ENCODE data around the gene TDRD12. TPM values are rescaled to one million over a fixed set of nuclear protein-coding genes. Genes with fewer than 3 reads are reported as not detected.
A peak's percentile ranks its signal among the peaks of the same experiment; 100 is the strongest.
"Not testable (repeated sequence)": the region's sequence is repeated elsewhere in the genome, so short reads cannot be mapped to it uniquely, and the experiment has no call there.

Gene TDRD12
- total RNA-seq, 1 experiment from 2014 or later = 0.26 TPM

GRCh38 chr19:32708457-32708856 is 11.1 kb upstream of the TDRD12 start:
- H3K27ac ChIP-seq = no peak overlapping the region

DNA sequence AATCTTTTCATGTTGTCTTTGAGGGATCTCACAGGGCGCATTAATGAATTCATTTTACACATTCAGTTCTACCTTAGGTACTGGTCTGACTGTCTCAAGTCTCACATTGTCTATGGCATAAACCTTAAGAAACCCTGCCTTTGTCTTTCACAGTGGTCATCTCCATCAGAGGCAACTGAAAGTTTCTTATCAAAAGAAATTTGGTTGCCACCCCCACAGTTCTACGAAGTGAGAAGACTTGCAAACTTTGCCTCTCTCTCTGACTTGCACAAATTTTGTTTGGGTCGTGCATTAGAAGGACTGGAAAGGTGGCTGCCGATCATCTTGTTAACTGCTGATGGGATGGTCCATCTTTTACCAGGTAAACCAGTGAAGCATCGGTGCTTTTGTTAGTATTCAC is 10.5 kb upstream of the TDRD12 start:
- H3K4me1 ChIP-seq = no peaks in the 10 kb centered on the region
- H3K27me3 ChIP-seq = no peaks in the 10 kb centered on the region
- H3K27ac ChIP-seq = no peak overlapping the region
- peaks cover 5% of the 10 kb centered on the region for H3K9me3 ChIP-seq (replicated peaks)
- peaks cover 64% of the 10 kb centered on the region for H3K36me3 ChIP-seq
- no peak overlapping the region for H3K4me3 ChIP-seq
- no peak for DNase-seq

More at GRCh38 chr19:32708457-32708856, 11.1 kb upstream of the TDRD12 start:
- Histone ChIP-seq H3K9me3 (replicated peaks) (peaks cover 9% of the 10 kb centered on the region), H3K27me3 (no peaks in the 10 kb centered on the region), H3K4me3 (no peak overlapping the region), H3K36me3 (peaks cover 66% of the 10 kb centered on the region), H3K4me1 (no peaks in the 10 kb centered on the region)
- DNase-seq = no peak

GRCh38 chr19:32711747-32712146 is 7.8 kb upstream of the TDRD12 start:
- no peak overlapping the region for H3K4me3 ChIP-seq
- H3K36me3 ChIP-seq = peaks cover 40% of the 10 kb centered on the region
- no peak overlapping the region for H3K27ac ChIP-seq
- H3K4me1 ChIP-seq = no peaks in the 10 kb centered on the region
- DNase-seq = no peak
- H3K27me3 ChIP-seq = no peaks in the 10 kb centered on the region
- no peaks in the 10 kb centered on the region; the same call in 1 of the 2 replicates for H3K9me3 ChIP-seq (replicated peaks)

GRCh38 chr19:32716203-32716602 is 3.4 kb upstream of the TDRD12 start:
- H3K27me3 ChIP-seq; H3K27ac ChIP-seq; H3K4me1 ChIP-seq; DNase-seq; H3K9me3 ChIP-seq (replicated peaks); H3K4me3 ChIP-seq: not testable (repeated sequence)
- H3K36me3 ChIP-seq = peaks cover 21% of the 10 kb centered on the region

DNA sequence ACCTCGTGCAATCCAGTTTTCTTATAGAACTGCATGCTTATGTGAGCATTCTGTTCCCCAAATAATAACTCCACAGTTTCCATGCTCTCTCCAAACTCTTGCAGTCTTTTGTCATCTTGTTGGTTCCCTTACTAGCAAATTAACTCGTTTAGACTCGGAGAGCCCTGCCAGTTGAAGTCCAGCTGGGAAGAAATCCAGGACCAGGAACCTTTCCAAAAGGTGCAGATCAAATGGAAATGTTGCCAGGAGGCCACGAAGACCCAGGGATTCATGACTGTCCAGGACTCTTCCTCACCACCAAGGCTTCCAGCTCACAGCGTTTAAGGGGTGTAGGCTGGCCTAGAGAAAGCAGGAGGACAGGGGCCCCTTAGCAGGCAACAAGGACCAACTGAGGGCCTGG is 2.1 kb upstream of the TDRD12 start:
- no peak for DNase-seq
- H3K4me1 ChIP-seq = no peaks in the 10 kb centered on the region
- H3K4me3 ChIP-seq = no peak overlapping the region
- H3K27ac ChIP-seq = no peak overlapping the region
- H3K9me3 ChIP-seq (replicated peaks) = 0 out of 2 replicates have a peak, but pooled peaks cover 2% of the 10 kb centered on the region
- no peaks in the 10 kb centered on the region for H3K27me3 ChIP-seq
- peaks cover 12% of the 10 kb centered on the region for H3K36me3 ChIP-seq

- Histone ChIP-seq H3K27me3 (no peaks in the 10 kb centered on the region), H3K9me3 (replicated peaks) (0 out of 2 replicates have a peak, but pooled peaks cover 2% of the 10 kb centered on the region), H3K27ac (no peak overlapping the region), H3K4me1 (no peaks in the 10 kb centered on the region), H3K4me3 (no peak overlapping the region), H3K36me3 (peaks cover 4% of the 10 kb centered on the region)
- DNase-seq = no peak
These were observed 1.3 kb upstream of the TDRD12 start for GRCh38 chr19:32718286-32718685.

GRCh38 chr19:32720216-32720935 is 809 bp downstream of the TDRD12 start:
- Histone ChIP-seq H3K4me3 (no peak overlapping the region), H3K36me3 (no peaks in the 10 kb centered on the region; the same call in 1 of the 2 replicates), H3K27me3 (no peaks in the 10 kb centered on the region), H3K4me1 (no peaks in the 10 kb centered on the region), H3K9me3 (replicated peaks) (0 out of 2 replicates have a peak, but pooled peaks cover 2% of the 10 kb centered on the region), H3K27ac (no peak overlapping the region)
- DNase-seq = no peak

DNA sequence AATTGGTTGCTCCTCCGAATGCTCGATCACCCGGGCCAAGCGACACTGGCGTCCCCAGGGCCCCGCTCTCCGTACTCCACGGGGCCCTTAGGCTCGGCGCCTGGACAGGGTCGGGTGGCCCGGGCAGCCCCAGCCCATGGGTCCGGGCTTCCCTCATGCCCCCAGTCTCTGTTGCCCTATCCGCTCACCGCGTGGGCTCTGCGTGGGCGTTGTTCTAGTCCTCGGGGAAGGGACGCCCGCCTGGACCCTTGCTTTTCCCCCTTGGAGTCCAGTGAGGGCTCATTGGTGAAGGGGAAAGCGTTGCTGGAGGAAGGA is 1.3 kb downstream of the TDRD12 start:
- Histone ChIP-seq H3K4me1 (no peaks in the 10 kb centered on the region), H3K4me3 (no peak overlapping the region), H3K36me3 (no peaks in the 10 kb centered on the region), H3K27ac (no peak overlapping the region), H3K9me3 (replicated peaks) (0 out of 2 replicates have a peak, but pooled peaks cover 5% of the 10 kb centered on the region), H3K27me3 (no peaks in the 10 kb centered on the region)
- no peak for DNase-seq

DNA sequence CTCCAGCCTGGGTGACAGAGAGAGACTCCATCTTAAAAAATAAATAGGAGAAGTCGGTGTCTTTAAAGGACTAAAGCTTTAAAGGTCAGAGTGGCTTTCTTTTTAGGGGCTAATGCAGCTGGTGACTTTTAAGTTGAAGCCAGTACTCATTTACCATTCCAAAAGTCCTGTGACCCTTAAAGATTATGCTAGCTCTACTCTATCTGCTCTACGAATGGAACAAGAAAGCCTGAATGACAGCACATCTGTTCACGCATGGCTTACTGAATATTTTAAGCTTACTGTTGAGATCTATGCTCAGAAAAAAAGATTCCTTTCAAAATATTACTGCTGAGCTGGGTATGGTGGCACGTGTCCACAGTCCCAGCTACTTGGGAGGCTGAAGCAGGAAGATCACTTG is 16.4 kb downstream of the TDRD12 start:
- Histone ChIP-seq H3K9me3 (replicated peaks) (no peaks in the 10 kb centered on the region), H3K4me1 (peaks cover 10% of the 10 kb centered on the region; the same call in 1 of the 2 replicates), H3K27ac (no peak overlapping the region), H3K27me3 (no peaks in the 10 kb centered on the region), H3K36me3 (no peaks in the 10 kb centered on the region), H3K4me3 (no peak overlapping the region)
- no peak for DNase-seq

- no peak for DNase-seq
- H3K27ac ChIP-seq = no peak overlapping the region
- H3K36me3 ChIP-seq = no peaks in the 10 kb centered on the region
- no peaks in the 10 kb centered on the region for H3K9me3 ChIP-seq (replicated peaks)
- H3K4me1 ChIP-seq = peaks cover 9% of the 10 kb centered on the region
- no peak overlapping the region for H3K4me3 ChIP-seq
- no peaks in the 10 kb centered on the region for H3K27me3 ChIP-seq
These were observed 23.5 kb downstream of the TDRD12 start for GRCh38 chr19:32743021-32743420.

DNA sequence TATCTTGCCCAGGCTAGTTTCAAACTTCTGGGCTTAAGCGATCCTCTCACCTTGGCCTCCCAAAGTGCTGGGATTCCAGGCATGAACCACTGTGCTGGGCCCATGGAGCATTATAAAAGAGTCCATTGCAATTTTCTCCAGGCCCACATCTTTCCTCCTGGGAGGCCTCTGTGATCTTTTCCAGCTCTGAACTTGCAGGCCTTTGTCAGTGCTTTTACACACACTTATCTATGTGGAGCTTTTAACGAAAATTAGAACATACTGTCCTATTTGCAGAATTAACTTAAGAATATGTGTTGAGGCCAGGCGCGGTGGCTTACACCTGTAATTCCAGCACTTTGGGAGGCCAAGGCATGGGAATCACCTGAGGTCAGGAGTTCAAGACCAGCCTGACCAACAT is 23.9 kb downstream of the TDRD12 start:
- H3K27ac ChIP-seq = no peak overlapping the region
- no peaks in the 10 kb centered on the region for H3K27me3 ChIP-seq
- H3K4me3 ChIP-seq = no peak overlapping the region
- no peaks in the 10 kb centered on the region for H3K9me3 ChIP-seq (replicated peaks)
- H3K4me1 ChIP-seq = peaks cover 9% of the 10 kb centered on the region
- DNase-seq = no peak
- no peaks in the 10 kb centered on the region for H3K36me3 ChIP-seq

GRCh38 chr19:32744555-32745325 is 25.2 kb downstream of the TDRD12 start:
- no peaks in the 10 kb centered on the region for H3K9me3 ChIP-seq (replicated peaks)
- no peaks in the 10 kb centered on the region for H3K27me3 ChIP-seq
- no peaks in the 10 kb centered on the region for H3K36me3 ChIP-seq
- H3K27ac ChIP-seq = no peak overlapping the region
- peak in 1 of 2 experiments; percentile 50 for DNase-seq
- no peak overlapping the region for H3K4me3 ChIP-seq
- peaks cover 9% of the 10 kb centered on the region for H3K4me1 ChIP-seq

- not testable (repeated sequence) for DNase-seq; H3K27me3 ChIP-seq; H3K9me3 ChIP-seq (replicated peaks); H3K4me3 ChIP-seq; H3K4me1 ChIP-seq; H3K36me3 ChIP-seq; H3K27ac ChIP-seq
These were observed 26.2 kb downstream of the TDRD12 start for GRCh38 chr19:32745594-32746251.

- H3K27me3 ChIP-seq; H3K4me1 ChIP-seq; H3K27ac ChIP-seq; H3K9me3 ChIP-seq (replicated peaks); H3K36me3 ChIP-seq; H3K4me3 ChIP-seq: not testable (repeated sequence)
- DNase-seq = peak in 1 of 2 experiments; percentile 16
These were observed 27.1 kb downstream of the TDRD12 start for GRCh38 chr19:32746631-32747196.

GRCh38 chr19:32748497-32748896 is 28.9 kb downstream of the TDRD12 start:
- H3K36me3 ChIP-seq = no peaks in the 10 kb centered on the region
- H3K9me3 ChIP-seq (replicated peaks) = no peaks in the 10 kb centered on the region
- peaks cover 9% of the 10 kb centered on the region for H3K4me1 ChIP-seq
- no peak overlapping the region for H3K27ac ChIP-seq
- H3K4me3 ChIP-seq = no peak overlapping the region
- DNase-seq = peak in 1 of 2 experiments; percentile 28
- 0 out of 2 replicates have a peak, but pooled peaks cover 3% of the 10 kb centered on the region for H3K27me3 ChIP-seq

Data from SJCRH30 (cell line).